K562 (cell line): Measurements from ENCODE around the gene CHMP2A. TPM values are rescaled to one million over a fixed set of nuclear protein-coding genes. Genes with fewer than 3 reads are reported as not detected.
A peak's percentile ranks its signal among the peaks of the same experiment; 100 is the strongest.

Experiments used
- ATAC-seq: fragments of 200-7000 bp; cut with Tn5 transposase; 3 replicates; pipeline ENCODE4 v1.9.1; 2020; ENCODE audit warnings: moderate library complexity
- BruUV-seq: library from RNA; stranded (reverse); fragments of 400-500 nt; replicated peaks from 2 replicates; lab custom pipeline; 2021; lab: Mats Ljungman, UMichigan
- CTCF ChIA-PET: fragments of 300-600 bp; formaldehyde crosslinking; extraction: SDS; loops from one replicate; lab custom pipeline; 2021; ENCODE audit warnings: low intra/inter-chr PET ratio; lab: Yijun Ruan, JAX
- POLR2A ChIA-PET: fragments of 300-600, 350-650 bp; sonication (Branson Sonifier 250); formaldehyde crosslinking; extraction: SDS; loops from one replicate; lab custom pipeline; 2021; ENCODE audit warnings: antibody characterized with exemption, inconsistent platforms; lab: Yijun Ruan, JAX
- DNase-seq, 4 experiments: peaks; one replicate each; pipeline versions ENCODE4 v3.0.0 to v3.0.0-alpha.2; 2011 to 2018; ENCODE audit warnings: low spot score in 3 of 4, mixed read lengths in 3 of 4; ENCODE audit errors: extremely low read depth in 1 of 4
- FAIRE-seq: peaks from 2 replicates; lab custom pipeline; 2011; peaks lifted over from hg19 to GRCh38; lab: Jason Lieb, UNC
- H2AFZ ChIP-seq: 2 replicates; pipeline ENCODE4 v1.6.0; 2011; ENCODE audit warnings: low read depth, low read length, control low read depth, inconsistent platforms
- H3K27ac ChIP-seq: fragments of 200-600 bp; 3 replicates; pipeline ENCODE4 v1.8.0; 2011; ENCODE audit warnings: low read depth, mild to moderate bottlenecking, control low read depth, inconsistent platforms, low read length, moderate library complexity, mixed read lengths; ENCODE audit errors: extremely low read depth
- H3K27me3 ChIP-seq, 2 experiments: fragments of 300-600 bp in 1 of 2; 2 replicates in 1 of 2; 3 replicates in 1 of 2; pipeline versions ENCODE4 v1.6.0 to v1.8.0; 2011; ENCODE audit warnings: inconsistent platforms in 2 of 2, low read length in 2 of 2, mild to moderate bottlenecking in 1 of 2, mixed read lengths in 1 of 2, moderate library complexity in 1 of 2; ENCODE audit not compliant: control insufficient read depth in 2 of 2, insufficient read depth in 2 of 2
- H3K36me3 ChIP-seq: fragments of 300-600 bp; 3 replicates; pipeline ENCODE4 v1.8.0; 2011; ENCODE audit warnings: mild to moderate bottlenecking, low read length, inconsistent platforms; ENCODE audit not compliant: control insufficient read depth, insufficient read depth
- H3K4me1 ChIP-seq, 2 experiments: fragments of 200-600 bp in 1 of 2; replicated peaks in 1 of 2; 2 replicates in 1 of 2; 3 replicates in 1 of 2; pipeline versions ENCODE4 v1.5.1 to v1.8.0; 2011; ENCODE audit warnings: inconsistent platforms in 2 of 2, low read length in 2 of 2, mild to moderate bottlenecking in 1 of 2, mixed read lengths in 1 of 2, moderate library complexity in 1 of 2; ENCODE audit not compliant: control insufficient read depth in 2 of 2, insufficient read depth in 2 of 2
- H3K4me2 ChIP-seq: 2 replicates; pipeline ENCODE4 v1.6.1; 2011; ENCODE audit warnings: low read length, control low read depth, inconsistent platforms, mixed read lengths; ENCODE audit not compliant: insufficient read depth
- H3K4me3 ChIP-seq: fragments of 200-600 bp; sonication (generic), shearing (Covaris generic); 2 replicates; pipeline ENCODE4 v1.5.1; 2016; ENCODE audit warnings: control low read depth, inconsistent platforms
- H3K79me2 ChIP-seq: fragments of 200-600 bp; 3 replicates; pipeline ENCODE4 v1.8.0; 2011; ENCODE audit warnings: low read length, inconsistent platforms; ENCODE audit not compliant: control insufficient read depth, insufficient read depth
- H3K9ac ChIP-seq, 2 experiments: 2 replicates each; pipeline versions ENCODE4 v1.6.0 to v1.6.1; 2011; ENCODE audit warnings: low read depth in 2 of 2, low read length in 2 of 2, control low read depth in 1 of 2, inconsistent platforms in 1 of 2, mild to moderate bottlenecking in 1 of 2, mixed read lengths in 1 of 2; ENCODE audit not compliant: insufficient read depth in 1 of 2
- H3K9me1 ChIP-seq: one replicate; pipeline ENCODE4 v1.6.0; 2011; ENCODE audit warnings: inconsistent platforms, mild to moderate bottlenecking, low read length, moderate library complexity; ENCODE audit not compliant: control insufficient read depth, insufficient read depth
- H3K9me3 ChIP-seq: replicated peaks from 2 replicates; pipeline ENCODE4 v1.5.1; 2011; ENCODE audit warnings: low read depth, low read length, inconsistent platforms; ENCODE audit not compliant: control insufficient read depth, insufficient read depth
- H4K20me1 ChIP-seq: replicated peaks from 2 replicates; pipeline ENCODE4 v1.6.1; 2011; ENCODE audit warnings: low read length, inconsistent platforms, mixed read lengths; ENCODE audit not compliant: control insufficient read depth, insufficient read depth
- BHLHE40 ChIP-seq: IDR thresholded peaks from 2 replicates; pipeline ENCODE4 v1.6.1; 2011; ENCODE audit warnings: low read length, improper control_type of control experiment
- CBFA2T3 ChIP-seq: fragments of 450-650 bp; IDR thresholded peaks from 2 replicates; pipeline ENCODE4 v1.6.1; 2017
- CREB1 ChIP-seq, 2 experiments: sonication (generic) in 1 of 2; formaldehyde crosslinking in 1 of 2; IDR thresholded peaks; 2 replicates each; pipeline versions ENCODE4 v1.6.1 to v1.8.0; 2012 to 2022; ENCODE audit warnings: inconsistent platforms in 1 of 2, mild to moderate bottlenecking in 1 of 2, missing genetic modification reagents in 1 of 2, moderate library complexity in 1 of 2
- ETV5 ChIP-seq: sonication (generic); formaldehyde crosslinking; IDR thresholded peaks from 2 replicates; pipeline ENCODE4 v1.4.0; 2020; ENCODE audit warnings: low read depth, mild to moderate bottlenecking, missing genetic modification reagents
- HDAC1 ChIP-seq, 2 experiments: fragments of 450-650 bp; IDR thresholded peaks; 2 replicates each; pipeline ENCODE4 v1.6.1; 2016 to 2017; ENCODE audit warnings: inconsistent platforms in 1 of 2, mild to moderate bottlenecking in 1 of 2, moderate library complexity in 1 of 2
- L3MBTL2 ChIP-seq: fragments of 450-650 bp; IDR thresholded peaks from 2 replicates; pipeline ENCODE4 v1.6.1; 2016; ENCODE audit warnings: mild to moderate bottlenecking, moderate library complexity
- NCOA1 ChIP-seq: fragments of 450-650 bp; IDR thresholded peaks from 2 replicates; pipeline ENCODE4 v1.6.1; 2016; ENCODE audit warnings: low read depth
- NFXL1 ChIP-seq: fragments of 450-650 bp; formaldehyde crosslinking; IDR thresholded peaks from 2 replicates; pipeline ENCODE4 v1.4.0; 2021; ENCODE audit warnings: mild to moderate bottlenecking
- NR2C1 ChIP-seq, 2 experiments: fragments of 450-650 bp; IDR thresholded peaks; 2 replicates each; pipeline ENCODE4 v1.6.1; 2017; ENCODE audit warnings: mild to moderate bottlenecking in 2 of 2, antibody characterized with exemption in 1 of 2, inconsistent platforms in 1 of 2, missing compliant biosample characterization in 1 of 2, missing genetic modification characterization in 1 of 2
- PCBP2 ChIP-seq: fragments of 200-400 bp; formaldehyde crosslinking; IDR thresholded peaks from 2 replicates; pipeline ENCODE4 v1.6.1; 2018; ENCODE audit warnings: low read length, low read depth, mild to moderate bottlenecking, moderate library complexity; ENCODE audit not compliant: poor library complexity, severe bottlenecking
- RBM25 ChIP-seq: fragments of 200-400 bp; formaldehyde crosslinking; IDR thresholded peaks from 2 replicates; pipeline ENCODE4 v1.6.1; 2018; ENCODE audit warnings: low read length, low read depth, moderate library complexity; ENCODE audit not compliant: severe bottlenecking
- SMAD4 ChIP-seq: fragments of 250-450 bp; sonication (Bioruptor Pico); conservative IDR thresholded peaks from 2 replicates; pipeline ENCODE4 v1.8.0; 2021; ENCODE audit warnings: inconsistent platforms, mild to moderate bottlenecking, moderate library complexity
- SMARCC2 ChIP-seq: fragments of 450-650 bp; IDR thresholded peaks from 2 replicates; pipeline ENCODE4 v1.6.1; 2017; ENCODE audit warnings: antibody characterized with exemption, moderate library complexity, mild to moderate bottlenecking, low read depth
- ZC3H8 ChIP-seq: fragments of 450-650 bp; IDR thresholded peaks from 2 replicates; pipeline ENCODE4 v1.6.1; 2017
- ZFP36 ChIP-seq: fragments of 150-350 bp; IDR thresholded peaks from 2 replicates; pipeline ENCODE4 v1.6.1; 2018; ENCODE audit warnings: low read length, low read depth; ENCODE audit not compliant: partially characterized antibody
- ZKSCAN3 ChIP-seq: fragments of 250-450 bp; sonication (Bioruptor Pico); IDR thresholded peaks from 2 replicates; pipeline ENCODE4 v1.4.0; 2020
- ZNF41 ChIP-seq: fragments of 250-450 bp; sonication (Bioruptor Pico); conservative IDR thresholded peaks from 2 replicates; pipeline ENCODE4 v1.4.0; 2020; ENCODE audit warnings: mild to moderate bottlenecking
- ZNF589 ChIP-seq: fragments of 200-800 bp; sonication (Bioruptor generic); IDR thresholded peaks from 2 replicates; pipeline ENCODE4 v1.6.1; 2016; ENCODE audit warnings: low read depth, missing genetic modification characterization, missing compliant biosample characterization
- WGBS: fragments of 100-300 bp; shearing (Covaris generic); methylation state at CpG from one replicate; pipeline ENCODE4 v1.1.6; 2016; ENCODE audit warnings: low coverage, mixed read lengths; ENCODE audit not compliant: insufficient coverage; ENCODE audit errors: missing lambda C conversion rate; 5-methylcytosine and 5-hydroxymethylcytosine counted together
- in situ Hi-C: fragments of 300-500 bp; cut with MboI; formaldehyde crosslinking; loops from 4 replicates; pipeline ENCODE4 v1.15.0; 2018; ENCODE audit warnings: inconsistent platforms, mixed read lengths
- intact Hi-C: fragments of 100-400 bp; cut with micrococcal nuclease; formaldehyde crosslinking; loops from 2 replicates; pipeline ENCODE4 v1.14.2; 2022
- polyA plus RNA-seq, 8 experiments: library from polyadenylated mRNA; depleted of rRNA in 4 of 8; stranded (reverse) in 5 of 8; unstranded in 3 of 8; fragments of >200 nt; fragmentation: Nextera tagmentation in 2 of 8; fragmentation: Illumina TruSeq in 1 of 8; extraction: Ambion mirVana in 2 of 8; extraction: Trizol in 1 of 8; gene quantifications; 2 replicates each; pipeline versions ENCODE4 v1.2.1 to v1.2.3, GENCODE V29; 2011 to 2014; ENCODE audit warnings: inconsistent platforms in 1 of 8, missing spikeins in 1 of 8
- total RNA-seq, 7 experiments: library from RNA; depleted of rRNA in 6 of 7; stranded (reverse); fragments of >200 nt in 6 of 7; fragmentation: Illumina TruSeq in 2 of 7; extraction: Trizol in 2 of 7; gene quantifications; 2 replicates each; pipeline versions ENCODE4 v1.2.1 to v1.2.3, GENCODE V29; 2011 to 2021; ENCODE audit warnings: low replicate concordance in 1 of 7
- TF ChIP-seq, protein P1 (sequence below): fragments of 450-650 bp; IDR thresholded peaks from 2 replicates; pipeline ENCODE4 v1.6.1; 2016
- TF ChIP-seq, protein P2 (sequence below): sonication (generic); formaldehyde crosslinking; IDR thresholded peaks from 2 replicates; pipeline ENCODE4 v1.9.0; 2022; ENCODE audit warnings: mild to moderate bottlenecking, missing genetic modification reagents

CHMP2A gene
- total and polyA plus RNA-seq, 9 of the 15 experiments (the other 6 are each of a cell fraction or from before 2014, with no cell fraction given): 57.6 to 159 (median 87.2) TPM

DNA sequence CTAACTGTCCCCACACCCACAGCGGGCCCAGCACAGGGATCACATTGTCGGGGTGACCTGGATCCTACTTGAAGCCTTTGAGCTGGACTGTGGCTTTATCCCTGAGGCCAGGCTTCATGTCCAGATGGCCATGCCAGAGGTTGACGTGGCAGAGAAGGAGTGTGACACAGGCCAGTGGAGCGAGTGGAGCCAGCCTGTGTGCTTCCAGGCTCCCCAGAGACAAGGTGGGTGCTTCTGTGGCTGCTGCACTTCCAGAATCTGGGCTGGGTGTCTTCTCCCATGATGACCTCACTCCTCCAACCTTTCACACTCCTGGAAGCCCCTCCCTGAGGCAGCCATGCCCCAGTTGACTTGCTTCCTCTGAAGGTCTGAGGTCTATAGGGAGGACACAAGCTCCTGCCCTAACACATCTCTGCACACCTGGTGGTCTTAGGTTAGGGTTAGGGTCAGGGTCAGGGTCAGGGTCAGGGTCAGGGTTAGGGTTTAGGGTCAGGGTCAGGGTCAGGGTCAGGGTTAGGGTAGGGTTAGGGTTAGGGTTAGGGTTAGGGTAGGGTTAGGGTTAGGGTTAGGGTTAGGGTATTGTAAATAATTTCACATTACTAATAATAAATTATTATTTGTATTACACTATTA is 31.3 kb upstream of the CHMP2A start (continued):
- TF ChIP-seq NR2C1 (IDR thresholded peaks at IDR 0.05): peak; percentile 86
- peak; percentile 73 for TF ChIP-seq NR2C1 (tag; IDR thresholded peaks at IDR 0.05)
- no peak for TF ChIP-seq ZNF41 (CRISPR knock-in tag)
- 0 out of 2 replicates have a peak, but pooled peaks have one; percentile 46 for TF ChIP-seq ETV5 (CRISPR knock-in tag)
- TF ChIP-seq ZC3H8: no peak
- no peak for TF ChIP-seq SMARCC2

DNA sequence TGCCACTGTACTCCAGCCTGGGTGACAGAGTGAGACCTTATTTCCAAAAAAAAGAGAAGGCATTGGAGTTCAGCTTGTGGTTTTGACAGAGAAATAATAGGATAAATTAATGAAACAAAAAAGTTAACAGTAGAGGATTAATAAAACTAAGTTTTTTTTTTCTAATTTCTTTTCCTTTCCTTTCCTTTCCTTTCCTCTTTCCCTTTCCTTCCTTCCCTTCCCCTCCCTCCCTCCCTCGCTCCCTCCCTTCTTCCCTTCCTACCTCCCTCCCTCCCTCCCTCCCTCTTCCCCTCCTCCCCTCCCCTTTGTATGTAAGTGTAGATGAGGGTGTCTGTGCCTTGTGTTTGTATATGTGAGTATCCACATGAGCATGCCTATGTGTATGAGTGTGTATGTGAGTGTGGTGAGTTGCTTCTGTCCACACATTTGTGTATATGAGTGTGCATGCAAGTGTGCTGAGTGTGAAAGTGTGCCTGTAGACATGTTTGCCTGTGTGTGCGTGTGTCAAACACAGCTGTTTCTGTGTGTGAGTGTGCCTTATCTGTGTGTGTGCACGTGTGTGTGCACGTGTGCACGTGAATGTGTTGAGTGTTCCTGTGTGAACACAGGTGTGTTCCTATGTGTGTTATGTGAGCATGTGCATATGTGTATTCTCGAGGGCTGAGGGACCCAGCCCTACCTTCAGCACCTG is 30.7 kb upstream of the CHMP2A start:
- Histone ChIP-seq H3K9me1 (no peaks in the 10 kb centered on the region), H3K36me3 (peaks cover 27% of the 10 kb centered on the region), H3K4me2 (peak overlapping the region; percentile 79), H2AFZ (peak overlapping the region; percentile 9; the same call in 1 of the 2 replicates), H3K79me2 (peaks cover 15% of the 10 kb centered on the region; the same call in 2 of the 3 replicates), H3K9me3 (peaks cover 2% of the 10 kb centered on the region; the same call in 1 of the 2 replicates), H3K27me3 (no peaks in the 10 kb centered on the region; a peak in 1 of 5 replicates), H3K4me1 (peaks cover 40 to 46% of the 10 kb centered on the region in 2 experiments), H4K20me1 (no peaks in the 10 kb centered on the region), H3K9ac (peak overlapping the region; percentile 43 to 68), H3K4me3 (no peak overlapping the region), H3K27ac (peak overlapping the region; percentile 93)
- intact Hi-C loops: no loop called here
- no peak for FAIRE-seq
- BruUV-seq: no TSS peak
- CTCF ChIA-PET: no interaction called here
- WGBS: 58% methylated on average over 5 of the region's 6 CpGs
- POLR2A ChIA-PET: interaction anchor here (0.6 to 0.7 kb wide), 2 partner anchors 26 to 64 kb away, joined by 3 to 6 read pairs; no protein-coding TSS in a partner anchor
- DNase-seq: peak in 1 of 4 experiments; percentile 35
- ATAC-seq: no peak
- in situ Hi-C loops: no loop called here
- TF ChIP-seq ZNF589 (no peak), SMAD4 (0 out of 2 replicates have a peak, but pooled peaks have one; percentile 10), CBFA2T3 (peak; percentile 22), BHLHE40 (peak; percentile 80), PCBP2 (peak; percentile 96), CREB1 (IDR thresholded peaks at IDR 0.05) (no peak), CREB1 (CRISPR knock-in tag; IDR thresholded peaks at IDR 0.05) (no peak), NCOA1 (no peak), NFXL1 (no peak), ZKSCAN3 (no peak), ZFP36 (no peak), HDAC1 (IDR thresholded peaks at IDR 0.05) (peak in 1 of 2 experiments; percentile 38; a peak in 1 of 4 replicates), L3MBTL2 (peak; percentile 41; the same call in 1 of the 2 replicates), RBM25 (no peak)
- TF ChIP-seq, protein P1, sequence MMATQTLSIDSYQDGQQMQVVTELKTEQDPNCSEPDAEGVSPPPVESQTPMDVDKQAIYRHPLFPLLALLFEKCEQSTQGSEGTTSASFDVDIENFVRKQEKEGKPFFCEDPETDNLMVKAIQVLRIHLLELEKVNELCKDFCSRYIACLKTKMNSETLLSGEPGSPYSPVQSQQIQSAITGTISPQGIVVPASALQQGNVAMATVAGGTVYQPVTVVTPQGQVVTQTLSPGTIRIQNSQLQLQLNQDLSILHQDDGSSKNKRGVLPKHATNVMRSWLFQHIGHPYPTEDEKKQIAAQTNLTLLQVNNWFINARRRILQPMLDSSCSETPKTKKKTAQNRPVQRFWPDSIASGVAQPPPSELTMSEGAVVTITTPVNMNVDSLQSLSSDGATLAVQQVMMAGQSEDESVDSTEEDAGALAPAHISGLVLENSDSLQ: no peak
- TF ChIP-seq, protein P2, sequence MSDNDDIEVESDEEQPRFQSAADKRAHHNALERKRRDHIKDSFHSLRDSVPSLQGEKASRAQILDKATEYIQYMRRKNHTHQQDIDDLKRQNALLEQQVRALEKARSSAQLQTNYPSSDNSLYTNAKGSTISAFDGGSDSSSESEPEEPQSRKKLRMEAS: peak; percentile 69
